GM13976 (cell line): Measurements from ENCODE around the gene AQP6.
"Not testable (repeated sequence)": the region's sequence is repeated elsewhere in the genome, so short reads cannot be mapped to it uniquely, and the experiment has no call there.

Experiments
- DNase-seq: peaks from one replicate; pipeline ENCODE4 v3.0.0; 2012; ENCODE audit warnings: low spot score
- CTCF ChIP-seq: IDR thresholded peaks from 2 replicates; pipeline ENCODE4 v1.5.1; 2012; ENCODE audit warnings: borderline replicate concordance, mild to moderate bottlenecking; ENCODE audit not compliant: insufficient read depth; ENCODE audit errors: extremely low read depth, missing control alignments, control extremely low read depth
- in situ Hi-C: fragments of 300-500 bp; cut with MboI; formaldehyde crosslinking; loops from one replicate; pipeline ENCODE4 v1.12.0; 2022; ENCODE audit warnings: low sequenced_read_pairs, mixed read lengths, inconsistent platforms; ENCODE audit not compliant: unreplicated experiment

Gene AQP6

GRCh38 chr12:49987625-49988303 is 15.0 kb downstream of the AQP6 start:
- no peak for DNase-seq
- in situ Hi-C loops, result no loop called here
- no peak for TF ChIP-seq CTCF

GRCh38 chr12:49989400-49989799 is 16.7 kb downstream of the AQP6 start:
- DNase-seq, in situ Hi-C loops: not testable (repeated sequence)

GRCh38 chr12:49990273-49990672 is 17.5 kb downstream of the AQP6 start:
- in situ Hi-C loops, result no loop called here
- no peak for TF ChIP-seq CTCF
- no peak for DNase-seq

- in situ Hi-C loops, result no loop called here
- no peak for TF ChIP-seq CTCF
- no peak for DNase-seq
These were observed 25.7 kb downstream of the AQP6 start for GRCh38 chr12:49998453-49998852.

GRCh38 chr12:50003595-50003994 is 30.8 kb downstream of the AQP6 start:
- TF ChIP-seq CTCF, result no peak
- in situ Hi-C loops, result no loop called here
- no peak for DNase-seq

- TF ChIP-seq CTCF, result no peak
- in situ Hi-C loops, result no loop called here
- no peak for DNase-seq
These were observed 31.9 kb downstream of the AQP6 start for GRCh38 chr12:50004696-50005095.

- no peak for TF ChIP-seq CTCF
- DNase-seq, result no peak
- in situ Hi-C loops, result no loop called here
These were observed 32.4 kb downstream of the AQP6 start for GRCh38 chr12:50005175-50005574.
